Superior temporal gyrus (tissue), 1 donor: ENCODE results near the gene GPC6.

ENCODE experiments used
- DNase-seq: peaks from one replicate; pipeline ENCODE4 v3.0.0-alpha.2; 2016; ENCODE audit errors: extremely low spot score

Gene GPC6

DNA sequence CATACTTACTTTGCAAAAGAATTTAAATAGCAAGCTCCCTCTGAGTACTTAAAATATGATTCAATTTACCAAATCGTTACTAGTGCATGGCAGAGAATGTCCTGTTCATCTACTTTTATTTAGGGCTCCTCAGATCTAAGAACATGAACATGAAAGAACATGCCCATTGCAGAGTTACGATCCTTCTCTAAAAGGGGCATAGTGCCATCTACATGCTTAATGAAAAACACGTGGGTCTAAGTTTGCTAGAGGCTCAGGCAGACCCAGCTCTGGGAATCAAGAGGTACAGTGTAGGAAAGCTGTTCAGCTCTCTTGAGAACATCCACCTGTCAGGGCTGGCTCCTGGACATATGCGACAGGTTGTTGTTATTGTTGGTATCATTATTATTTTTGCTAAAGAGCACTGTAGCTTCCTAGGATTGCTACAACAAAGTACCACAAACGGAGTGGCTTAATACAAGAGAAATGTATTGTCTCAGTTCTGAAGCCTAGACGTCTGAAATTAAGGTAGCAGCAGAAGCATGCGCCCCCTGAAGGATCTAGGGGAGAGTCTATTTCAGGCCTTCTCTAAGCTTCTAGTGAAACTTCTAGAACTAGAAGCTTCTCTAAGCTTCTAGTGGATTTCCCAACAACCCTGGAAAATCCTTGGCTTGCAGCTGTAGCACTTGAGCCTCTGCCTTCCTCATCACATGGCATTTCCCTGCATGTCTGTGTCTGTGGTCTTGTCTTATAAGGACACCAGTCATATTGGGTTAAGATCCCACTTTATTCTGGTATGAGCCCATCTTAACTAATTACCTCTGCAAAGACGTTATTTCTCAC, 1119.0 kb downstream of the GPC6 start:
- DNase-seq: peak; percentile 54

- no peak for DNase-seq
Observed at GRCh38 chr13:94346261-94347019, 1119.8 kb downstream of the GPC6 start.

- no peak for DNase-seq
Observed at GRCh38 chr13:94351292-94351990, 1124.8 kb downstream of the GPC6 start.

- no peak for DNase-seq
Observed at GRCh38 chr13:94352057-94352456, 1125.5 kb downstream of the GPC6 start.

GRCh38 chr13:94353167-94353710, 1126.6 kb downstream of the GPC6 start:
- no peak for DNase-seq

GRCh38 chr13:94359875-94360274, 1133.3 kb downstream of the GPC6 start:
- DNase-seq: no peak

- peak; percentile 92 for DNase-seq
Observed at GRCh38 chr13:94362411-94362909, 1135.9 kb downstream of the GPC6 start.

GRCh38 chr13:94366677-94367076, 1140.1 kb downstream of the GPC6 start:
- no peak for DNase-seq

DNA sequence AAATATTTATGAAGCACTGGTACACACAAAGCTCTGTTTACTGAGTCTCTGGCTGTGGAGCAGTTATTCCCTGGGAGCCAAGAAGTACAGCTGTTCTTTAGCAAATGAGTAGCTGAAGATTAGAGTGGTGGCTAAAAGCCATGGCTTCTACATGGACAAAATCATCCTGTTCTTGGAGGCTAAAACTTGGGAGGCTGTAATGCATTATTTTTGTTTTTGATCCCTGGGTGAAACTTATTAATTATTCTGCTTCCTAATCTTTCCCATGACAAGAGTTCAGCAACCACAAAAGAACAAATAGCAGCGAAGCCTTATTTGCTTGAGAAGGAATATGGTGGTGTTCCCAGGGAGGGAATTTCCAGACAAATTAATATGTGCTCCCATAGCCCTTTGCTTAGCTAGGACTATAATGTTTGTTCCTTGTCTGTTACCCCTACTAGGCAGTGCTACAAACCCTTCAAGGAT, 1143.4 kb downstream of the GPC6 start:
- DNase-seq: no peak

- DNase-seq: no peak
Observed at GRCh38 chr13:94371855-94372254, 1145.2 kb downstream of the GPC6 start.

DNA sequence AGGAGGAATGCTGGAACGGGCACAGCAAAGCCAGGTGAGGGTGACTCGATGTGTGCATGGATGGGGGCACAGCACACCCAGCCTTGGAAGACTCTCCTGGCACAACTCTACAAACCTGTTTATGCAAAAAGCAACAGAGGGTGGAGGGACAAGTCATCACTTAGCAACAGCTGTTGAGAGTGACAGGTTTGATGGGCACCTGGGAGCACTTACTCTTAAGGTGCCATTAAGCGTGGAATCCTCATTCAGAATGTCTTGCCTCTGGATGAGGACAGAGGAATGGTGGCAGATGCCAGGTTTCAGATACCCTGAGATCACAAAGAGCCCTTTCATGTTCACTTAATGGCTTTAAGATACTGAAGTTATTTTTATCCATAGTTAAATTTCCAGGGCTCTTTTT, 1155.9 kb downstream of the GPC6 start:
- no peak for DNase-seq

DNA sequence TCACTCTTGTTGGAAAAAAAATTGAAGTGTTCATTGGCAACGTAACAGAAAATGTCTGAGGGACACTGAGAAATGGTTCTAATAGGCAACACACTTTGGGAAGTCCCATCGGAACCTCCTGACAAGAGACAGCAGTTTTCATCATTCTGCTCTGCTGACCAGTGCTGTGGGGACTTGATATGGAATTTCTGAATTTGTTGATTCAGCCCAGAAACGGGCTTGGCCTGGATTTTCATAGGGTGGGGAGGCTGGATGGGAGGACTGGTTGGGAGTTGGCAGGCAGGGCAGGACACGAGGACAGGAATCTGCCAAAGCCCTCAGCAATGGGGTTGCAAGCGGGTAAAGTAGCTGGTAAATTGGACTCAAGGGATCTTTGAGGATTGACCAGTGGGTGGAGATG, 1156.4 kb downstream of the GPC6 start:
- no peak for DNase-seq

GRCh38 chr13:94384231-94384905, 1157.8 kb downstream of the GPC6 start:
- DNase-seq: no peak

DNA sequence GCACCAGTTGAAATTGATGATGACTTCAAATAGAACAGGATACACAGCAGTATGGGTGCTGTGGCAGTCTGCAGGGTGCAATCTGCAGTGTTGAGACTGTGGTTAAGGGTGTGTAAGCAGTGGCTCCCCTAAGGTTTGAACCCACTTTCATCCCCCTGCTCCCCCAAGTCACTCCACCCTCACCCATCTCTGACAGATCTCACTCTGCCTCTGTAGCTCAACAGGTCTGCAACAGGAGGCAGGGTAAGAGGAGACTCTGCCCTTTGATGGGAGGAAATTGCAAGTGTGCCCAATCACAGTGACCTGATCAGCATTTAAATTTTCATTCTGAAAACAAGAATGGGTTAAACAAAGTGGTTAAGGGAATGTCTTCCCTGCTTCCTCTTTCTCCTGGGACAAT, 1160.4 kb downstream of the GPC6 start:
- DNase-seq: no peak

DNA sequence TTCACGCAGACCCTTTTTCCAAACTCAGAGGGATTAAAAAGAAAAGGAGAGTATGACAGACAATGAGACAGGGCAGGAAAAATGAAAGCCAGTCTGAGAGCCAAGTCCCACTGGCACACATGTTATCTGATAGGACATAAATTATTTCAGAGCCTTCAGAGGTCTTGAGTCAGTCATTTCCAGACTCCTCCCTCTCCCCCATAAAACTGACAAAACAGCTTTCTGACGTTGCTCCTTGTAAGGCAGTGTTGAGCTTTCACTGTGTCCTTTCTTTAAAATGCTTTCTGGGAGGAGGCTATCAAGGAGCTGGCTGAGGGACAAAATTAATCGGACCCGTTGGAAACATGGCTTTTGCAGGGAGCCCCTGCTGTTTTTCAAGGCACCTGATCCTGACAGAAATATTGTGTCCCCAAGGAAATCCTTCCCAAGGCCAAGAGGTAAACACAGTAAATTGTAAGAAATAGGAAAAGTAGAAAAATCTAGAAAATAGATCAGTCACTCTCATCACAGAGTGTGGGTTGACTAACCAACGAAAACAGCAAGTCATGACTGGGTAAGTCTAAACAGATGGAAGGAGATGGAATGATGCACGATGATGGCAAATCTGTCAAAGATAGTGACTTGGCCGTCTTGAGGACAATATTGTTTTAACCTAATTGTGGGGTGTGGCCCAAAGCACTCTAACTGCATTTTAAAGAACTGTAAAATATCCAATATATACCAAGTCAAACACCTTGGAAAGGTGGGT, 1163.2 kb downstream of the GPC6 start:
- DNase-seq: no peak

- no peak for DNase-seq
Observed at GRCh38 chr13:94390881-94391280, 1164.3 kb downstream of the GPC6 start.

DNA sequence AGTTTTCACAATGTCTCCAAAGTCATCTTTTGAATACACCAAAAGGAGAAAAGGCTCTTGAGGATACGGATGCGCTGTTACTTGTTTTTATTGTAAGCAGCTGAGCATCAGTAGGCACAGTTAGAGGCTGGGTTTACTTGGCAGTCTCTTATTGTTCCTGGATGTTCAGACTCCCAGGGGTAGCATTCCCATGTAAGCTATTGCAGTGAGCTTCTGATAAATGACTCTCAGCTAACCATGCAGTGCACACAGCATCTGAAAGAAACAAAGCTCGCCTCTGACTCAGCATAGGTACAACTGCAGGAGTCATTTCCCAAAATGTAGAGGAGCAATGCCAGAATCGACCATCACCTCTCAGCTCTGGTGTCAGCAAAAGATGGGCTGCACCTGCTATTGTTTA, 1168.1 kb downstream of the GPC6 start:
- no peak for DNase-seq

GRCh38 chr13:94395860-94396259, 1169.3 kb downstream of the GPC6 start:
- DNase-seq: no peak

- DNase-seq: no peak
Observed at GRCh38 chr13:94399812-94400211, 1173.2 kb downstream of the GPC6 start.

GRCh38 chr13:94400874-94401273, 1174.3 kb downstream of the GPC6 start:
- DNase-seq: no peak
